Measurements from ENCODE around the gene GRN.
"Not testable (repeated sequence)": the region's sequence is repeated elsewhere in the genome, so short reads cannot be mapped to it uniquely, and the experiment has no call there.

GRN gene

GRCh38 chr17:44321246-44322120, 23.6 kb upstream of the GRN start:
- DNase-seq: no peak

- DNase-seq: no peak
These were observed 22.7 kb upstream of the GRN start for GRCh38 chr17:44322236-44322895.

- no peak for DNase-seq
These were observed 21.6 kb upstream of the GRN start for GRCh38 chr17:44323359-44324091.

- no peak for DNase-seq
These were observed 21.0 kb upstream of the GRN start for GRCh38 chr17:44324092-44324570.

- peak; percentile 70 for DNase-seq
These were observed 20.4 kb upstream of the GRN start, which contains the start of gene SLC25A39 for GRCh38 chr17:44324571-44325275. TSS of gene SLC25A39 (minus strand) at chr17:44324823. CDS start at chr17:44323562, 1,261 bp downstream.

DNA sequence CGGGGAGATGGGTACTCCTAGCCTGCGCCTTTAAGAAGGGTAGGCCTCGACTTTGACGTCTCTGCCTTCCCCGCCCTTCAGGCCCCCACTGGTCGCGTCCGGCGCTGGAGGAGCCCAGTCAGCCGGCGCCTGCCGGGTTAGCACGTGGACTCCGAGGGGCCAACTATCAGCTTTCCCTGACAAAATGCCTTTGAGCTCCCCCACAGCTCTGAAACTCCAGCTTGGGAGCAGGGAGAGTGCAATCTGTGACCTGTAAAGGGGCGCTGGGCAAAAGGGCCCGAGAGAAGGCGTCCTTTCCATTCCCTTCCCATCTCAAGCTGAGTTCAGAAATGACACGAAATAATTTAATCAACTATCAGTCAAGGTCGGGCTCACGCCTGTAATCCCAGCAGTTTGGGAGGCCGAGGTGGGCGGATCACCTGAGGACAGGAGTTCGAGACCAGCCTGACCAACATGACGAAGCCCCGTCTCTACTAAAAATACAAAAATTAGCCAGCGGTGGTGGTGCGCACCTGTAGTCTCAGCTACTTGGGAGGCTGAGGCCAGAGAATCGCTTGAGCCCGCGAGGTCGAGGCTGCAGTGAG, 18.1 kb upstream of the GRN start:
- peak; percentile 89 for DNase-seq

- DNase-seq: no peak
These were observed 17.2 kb upstream of the GRN start for GRCh38 chr17:44327715-44328449.

- DNase-seq: not testable (repeated sequence)
These were observed 15.6 kb upstream of the GRN start for GRCh38 chr17:44329516-44329915.

- not testable (repeated sequence) for DNase-seq
These were observed 14.8 kb upstream of the GRN start for GRCh38 chr17:44330263-44330662.

DNA sequence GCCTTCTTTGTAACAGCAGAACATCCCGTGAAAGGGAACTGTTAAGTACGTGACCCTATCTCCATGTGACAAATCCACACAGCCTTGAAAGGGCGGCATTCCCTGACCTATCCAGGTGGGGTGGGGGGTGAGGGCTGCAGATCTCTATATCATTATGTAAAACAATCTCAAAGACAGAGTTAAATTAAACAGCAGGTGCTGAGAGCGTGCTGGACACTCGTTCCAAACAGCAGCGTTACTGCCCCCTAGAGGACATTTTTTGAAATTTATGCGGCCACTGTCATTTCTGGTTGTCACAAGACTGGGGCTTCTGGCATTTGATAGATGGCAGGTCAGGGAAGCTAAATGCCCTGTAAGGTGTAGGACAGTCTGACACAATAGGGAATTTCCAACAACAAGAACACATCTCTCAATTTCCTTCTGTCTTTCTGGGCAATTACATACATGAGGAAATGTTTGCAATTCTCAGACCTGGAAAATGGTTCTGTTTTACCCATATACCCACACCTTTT, 13.8 kb upstream of the GRN start:
- DNase-seq: peak; percentile 16

DNA sequence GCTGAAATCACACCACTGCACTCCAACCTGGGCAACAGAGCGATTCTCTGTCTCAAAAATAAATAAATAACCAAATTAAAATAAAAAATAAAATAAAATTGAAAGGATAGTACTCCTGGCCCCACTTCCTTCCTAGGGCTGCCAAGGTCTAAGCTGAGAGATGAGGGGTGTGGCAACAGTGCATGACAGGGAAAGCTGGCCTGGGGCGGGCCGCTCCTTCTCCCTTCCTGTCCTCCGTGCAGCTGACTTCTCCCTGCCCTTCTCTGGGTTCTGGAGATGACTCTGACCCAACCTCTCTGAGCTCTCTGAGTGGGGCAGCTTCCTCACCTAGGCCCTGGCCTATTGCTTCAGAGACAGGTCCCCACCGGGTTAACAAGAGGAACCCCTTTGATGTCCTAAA, 11.7 kb upstream of the GRN start:
- no peak for DNase-seq

DNA sequence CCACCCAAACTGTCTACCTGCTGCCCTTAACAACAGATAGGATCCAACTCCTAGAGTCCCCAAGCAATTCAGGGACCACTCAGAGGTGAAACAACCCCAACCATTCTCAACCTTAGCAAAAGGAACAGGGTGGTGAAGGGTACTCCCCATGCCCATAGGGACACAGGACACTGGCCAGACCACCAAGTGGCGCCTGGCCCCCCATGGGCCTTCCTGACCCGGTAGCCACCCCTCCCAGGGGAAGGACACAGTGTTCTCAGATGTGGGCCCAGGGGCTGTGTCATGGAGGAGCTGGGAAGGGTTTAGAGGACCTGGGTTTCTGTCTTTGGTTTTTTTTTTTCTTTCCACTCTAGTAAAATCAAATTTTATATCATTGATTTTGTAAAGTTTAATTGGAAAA, 10.8 kb upstream of the GRN start:
- DNase-seq: no peak

DNA sequence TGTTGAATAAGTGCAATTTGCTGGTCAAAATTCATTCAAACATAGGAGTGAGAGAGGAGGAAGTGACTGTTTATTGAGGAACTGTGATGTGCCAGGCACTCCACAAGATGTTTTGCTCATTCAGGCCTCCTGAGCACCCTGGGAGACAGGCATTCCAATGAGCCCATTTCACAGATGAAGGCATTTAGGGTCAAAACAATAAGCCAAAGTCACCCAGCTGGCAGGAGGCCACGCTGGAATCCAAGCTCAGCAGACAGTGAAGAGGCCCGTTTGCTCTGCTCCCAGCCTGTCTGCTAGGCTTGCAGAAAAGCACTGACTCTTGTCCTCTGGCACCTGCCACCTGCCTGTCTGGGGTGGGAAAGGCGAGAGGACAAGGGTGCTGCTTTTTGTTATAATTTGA, 10.4 kb upstream of the GRN start:
- DNase-seq: no peak

GRCh38 chr17:44335564-44335963, 9.5 kb upstream of the GRN start:
- no peak for DNase-seq

- no peak for DNase-seq
These were observed 9.1 kb upstream of the GRN start for GRCh38 chr17:44335968-44336367.

DNA sequence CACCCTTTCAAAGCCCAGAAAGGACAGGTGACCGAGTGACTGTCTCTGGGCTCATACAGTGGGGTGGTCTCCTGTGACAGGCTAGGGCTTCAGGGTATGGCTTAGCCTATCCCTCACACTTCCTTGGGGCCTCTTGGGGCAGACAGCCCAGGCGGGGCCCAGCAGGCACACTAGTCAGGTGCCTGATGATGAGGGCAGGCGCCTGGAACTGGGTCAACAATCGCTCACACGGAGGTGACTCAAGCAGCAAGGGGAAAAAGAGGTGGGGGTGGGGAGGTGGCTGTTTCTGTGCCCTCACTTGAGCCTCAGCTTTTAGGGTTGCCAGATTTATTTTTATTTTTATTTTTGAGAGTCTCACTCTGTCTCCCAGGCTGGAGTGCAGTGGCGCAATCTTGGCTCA, 6.4 kb upstream of the GRN start:
- DNase-seq: no peak

GRCh38 chr17:44340553-44340952, 4.5 kb upstream of the GRN start:
- DNase-seq: not testable (repeated sequence)

DNA sequence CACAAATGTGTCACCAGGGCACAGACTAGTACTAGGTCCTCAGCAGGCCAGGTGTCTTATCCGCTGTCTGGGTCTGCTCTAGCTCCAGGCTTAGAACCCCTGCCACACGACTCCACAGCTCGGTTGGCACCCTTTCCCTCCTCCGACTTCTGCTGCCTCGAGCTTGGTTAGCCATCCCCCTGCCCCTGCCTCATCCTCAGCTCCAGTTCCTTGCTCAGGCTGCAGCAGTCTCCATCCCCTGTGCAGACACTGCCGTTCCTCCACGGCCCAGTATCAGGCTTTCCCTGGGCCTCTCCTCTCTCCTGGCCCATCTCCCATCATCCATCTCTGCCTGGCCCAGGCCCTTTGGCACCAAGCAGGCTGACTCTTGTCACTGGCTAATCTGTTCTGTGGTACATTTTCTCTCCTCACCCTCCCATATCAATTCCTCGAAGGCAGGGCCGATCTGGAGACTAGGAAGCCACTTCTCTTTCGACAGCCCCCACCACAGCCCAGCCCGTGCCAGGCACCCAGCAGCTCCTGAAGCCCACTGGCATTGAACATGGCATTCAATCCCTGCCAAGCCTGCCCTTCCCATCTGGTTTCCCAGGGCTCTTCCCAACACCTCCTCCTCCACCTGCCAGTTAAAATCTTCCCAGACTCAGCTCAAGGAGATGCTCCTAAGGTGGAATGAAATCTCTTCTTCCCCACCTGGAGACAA, 1.4 kb upstream of the GRN start:
- no peak for DNase-seq

- no peak for DNase-seq
These were observed 438 bp downstream of the GRN start for GRCh38 chr17:44345454-44346026.
